ENCODE results near the gene ZSCAN23. TPM values are rescaled to one million over a fixed set of nuclear protein-coding genes. Genes with fewer than 3 reads are reported as not detected.

Gene ZSCAN23
- total and polyA plus RNA-seq, 9 of the 15 experiments (the other 6 are each of a cell fraction or from before 2014, with no cell fraction given), result 0.05 to 0.29 (median 0.21) TPM; not detected in 1

DNA sequence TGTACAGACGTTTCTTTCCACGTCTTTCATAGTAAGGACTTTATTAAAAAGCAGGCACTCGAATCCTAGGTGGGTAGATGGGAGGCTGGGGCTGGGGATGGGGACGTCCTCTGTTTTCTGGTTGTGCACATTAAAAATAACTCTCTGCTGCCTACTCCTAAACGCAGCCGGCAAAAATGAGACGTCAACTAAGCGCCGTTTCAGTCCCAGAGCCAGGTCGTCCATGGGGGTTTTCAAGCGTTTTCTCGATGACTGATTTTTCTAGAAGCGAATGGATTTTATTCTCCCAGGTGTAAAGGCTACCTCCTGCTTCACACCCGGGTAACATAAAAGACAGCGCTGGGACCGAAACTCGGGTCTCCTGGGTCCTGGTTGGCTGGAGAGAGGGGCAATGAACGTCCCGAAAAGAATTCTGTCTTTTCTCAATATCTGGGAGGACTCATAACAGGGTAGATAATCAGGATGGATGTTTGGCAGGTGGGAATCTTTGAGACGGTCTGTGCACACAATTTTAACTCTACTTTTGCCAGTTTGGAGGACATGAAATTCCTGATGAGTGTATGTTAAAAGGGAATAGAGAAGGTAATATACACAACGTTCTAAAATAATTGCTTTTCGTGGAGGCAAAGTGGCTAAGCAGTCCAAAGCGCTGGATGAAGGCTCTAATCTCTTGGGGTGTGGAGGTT is 47.1 kb upstream of the ZSCAN23 start (continued):
- TF ChIP-seq, protein P1, sequence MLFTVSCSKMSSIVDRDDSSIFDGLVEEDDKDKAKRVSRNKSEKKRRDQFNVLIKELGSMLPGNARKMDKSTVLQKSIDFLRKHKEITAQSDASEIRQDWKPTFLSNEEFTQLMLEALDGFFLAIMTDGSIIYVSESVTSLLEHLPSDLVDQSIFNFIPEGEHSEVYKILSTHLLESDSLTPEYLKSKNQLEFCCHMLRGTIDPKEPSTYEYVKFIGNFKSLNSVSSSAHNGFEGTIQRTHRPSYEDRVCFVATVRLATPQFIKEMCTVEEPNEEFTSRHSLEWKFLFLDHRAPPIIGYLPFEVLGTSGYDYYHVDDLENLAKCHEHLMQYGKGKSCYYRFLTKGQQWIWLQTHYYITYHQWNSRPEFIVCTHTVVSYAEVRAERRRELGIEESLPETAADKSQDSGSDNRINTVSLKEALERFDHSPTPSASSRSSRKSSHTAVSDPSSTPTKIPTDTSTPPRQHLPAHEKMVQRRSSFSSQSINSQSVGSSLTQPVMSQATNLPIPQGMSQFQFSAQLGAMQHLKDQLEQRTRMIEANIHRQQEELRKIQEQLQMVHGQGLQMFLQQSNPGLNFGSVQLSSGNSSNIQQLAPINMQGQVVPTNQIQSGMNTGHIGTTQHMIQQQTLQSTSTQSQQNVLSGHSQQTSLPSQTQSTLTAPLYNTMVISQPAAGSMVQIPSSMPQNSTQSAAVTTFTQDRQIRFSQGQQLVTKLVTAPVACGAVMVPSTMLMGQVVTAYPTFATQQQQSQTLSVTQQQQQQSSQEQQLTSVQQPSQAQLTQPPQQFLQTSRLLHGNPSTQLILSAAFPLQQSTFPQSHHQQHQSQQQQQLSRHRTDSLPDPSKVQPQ (CRISPR knock-in tag; IDR thresholded peaks at IDR 0.05; ENCODE audit: borderline replicate concordance), result no peak
- TF ChIP-seq HMGN3 (IDR thresholded peaks at IDR 0.05; ENCODE audit: borderline replicate concordance, extremely low read depth, insufficient read length, low read depth, low read length) (no peak), MIER1 (IDR thresholded peaks at IDR 0.05; ENCODE audit: low read depth) (no peak), ZNF347 (CRISPR knock-in tag; IDR thresholded peaks at IDR 0.05; ENCODE audit: low read depth) (no peak), MTF1 (CRISPR knock-in tag; IDR thresholded peaks at IDR 0.05; ENCODE audit: borderline replicate concordance) (no peak), LCOR (CRISPR knock-in tag; IDR thresholded peaks at IDR 0.05) (0 out of 2 replicates have a peak, but pooled peaks have one; percentile 15), RBM17 (IDR thresholded peaks at IDR 0.05; ENCODE audit: borderline replicate concordance, low read depth, low read length) (no peak), PTTG1 (tag; IDR thresholded peaks at IDR 0.05; ENCODE audit: low read depth) (no peak), L3MBTL2 (IDR thresholded peaks at IDR 0.05) (no peak), SREBF1 (IDR thresholded peaks at IDR 0.05; ENCODE audit: borderline replicate concordance, low read depth, low read length) (no peak), POLR2H (tag; IDR thresholded peaks at IDR 0.05; ENCODE audit: low read depth) (no peak), RHOXF2B (CRISPR knock-in tag; conservative IDR thresholded peaks at IDR 0.05) (0 out of 2 replicates have a peak, but pooled peaks have one; percentile 42), DPF2 (IDR thresholded peaks at IDR 0.05) (no peak)
- TF ChIP-seq, protein P2, sequence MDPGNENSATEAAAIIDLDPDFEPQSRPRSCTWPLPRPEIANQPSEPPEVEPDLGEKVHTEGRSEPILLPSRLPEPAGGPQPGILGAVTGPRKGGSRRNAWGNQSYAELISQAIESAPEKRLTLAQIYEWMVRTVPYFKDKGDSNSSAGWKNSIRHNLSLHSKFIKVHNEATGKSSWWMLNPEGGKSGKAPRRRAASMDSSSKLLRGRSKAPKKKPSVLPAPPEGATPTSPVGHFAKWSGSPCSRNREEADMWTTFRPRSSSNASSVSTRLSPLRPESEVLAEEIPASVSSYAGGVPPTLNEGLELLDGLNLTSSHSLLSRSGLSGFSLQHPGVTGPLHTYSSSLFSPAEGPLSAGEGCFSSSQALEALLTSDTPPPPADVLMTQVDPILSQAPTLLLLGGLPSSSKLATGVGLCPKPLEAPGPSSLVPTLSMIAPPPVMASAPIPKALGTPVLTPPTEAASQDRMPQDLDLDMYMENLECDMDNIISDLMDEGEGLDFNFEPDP (CRISPR knock-in tag; IDR thresholded peaks at IDR 0.05), result no peak
- TF ChIP-seq, protein P3, sequence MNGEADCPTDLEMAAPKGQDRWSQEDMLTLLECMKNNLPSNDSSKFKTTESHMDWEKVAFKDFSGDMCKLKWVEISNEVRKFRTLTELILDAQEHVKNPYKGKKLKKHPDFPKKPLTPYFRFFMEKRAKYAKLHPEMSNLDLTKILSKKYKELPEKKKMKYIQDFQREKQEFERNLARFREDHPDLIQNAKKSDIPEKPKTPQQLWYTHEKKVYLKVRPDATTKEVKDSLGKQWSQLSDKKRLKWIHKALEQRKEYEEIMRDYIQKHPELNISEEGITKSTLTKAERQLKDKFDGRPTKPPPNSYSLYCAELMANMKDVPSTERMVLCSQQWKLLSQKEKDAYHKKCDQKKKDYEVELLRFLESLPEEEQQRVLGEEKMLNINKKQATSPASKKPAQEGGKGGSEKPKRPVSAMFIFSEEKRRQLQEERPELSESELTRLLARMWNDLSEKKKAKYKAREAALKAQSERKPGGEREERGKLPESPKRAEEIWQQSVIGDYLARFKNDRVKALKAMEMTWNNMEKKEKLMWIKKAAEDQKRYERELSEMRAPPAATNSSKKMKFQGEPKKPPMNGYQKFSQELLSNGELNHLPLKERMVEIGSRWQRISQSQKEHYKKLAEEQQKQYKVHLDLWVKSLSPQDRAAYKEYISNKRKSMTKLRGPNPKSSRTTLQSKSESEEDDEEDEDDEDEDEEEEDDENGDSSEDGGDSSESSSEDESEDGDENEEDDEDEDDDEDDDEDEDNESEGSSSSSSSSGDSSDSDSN (IDR thresholded peaks at IDR 0.05; ENCODE audit: borderline replicate concordance in 1 of 2, low read depth in 2 of 2, low read length in 2 of 2), result 0 out of 4 replicates have a peak, but pooled peaks of 1 of the 2 experiments have one; percentile 19
- TF ChIP-seq, protein P4, sequence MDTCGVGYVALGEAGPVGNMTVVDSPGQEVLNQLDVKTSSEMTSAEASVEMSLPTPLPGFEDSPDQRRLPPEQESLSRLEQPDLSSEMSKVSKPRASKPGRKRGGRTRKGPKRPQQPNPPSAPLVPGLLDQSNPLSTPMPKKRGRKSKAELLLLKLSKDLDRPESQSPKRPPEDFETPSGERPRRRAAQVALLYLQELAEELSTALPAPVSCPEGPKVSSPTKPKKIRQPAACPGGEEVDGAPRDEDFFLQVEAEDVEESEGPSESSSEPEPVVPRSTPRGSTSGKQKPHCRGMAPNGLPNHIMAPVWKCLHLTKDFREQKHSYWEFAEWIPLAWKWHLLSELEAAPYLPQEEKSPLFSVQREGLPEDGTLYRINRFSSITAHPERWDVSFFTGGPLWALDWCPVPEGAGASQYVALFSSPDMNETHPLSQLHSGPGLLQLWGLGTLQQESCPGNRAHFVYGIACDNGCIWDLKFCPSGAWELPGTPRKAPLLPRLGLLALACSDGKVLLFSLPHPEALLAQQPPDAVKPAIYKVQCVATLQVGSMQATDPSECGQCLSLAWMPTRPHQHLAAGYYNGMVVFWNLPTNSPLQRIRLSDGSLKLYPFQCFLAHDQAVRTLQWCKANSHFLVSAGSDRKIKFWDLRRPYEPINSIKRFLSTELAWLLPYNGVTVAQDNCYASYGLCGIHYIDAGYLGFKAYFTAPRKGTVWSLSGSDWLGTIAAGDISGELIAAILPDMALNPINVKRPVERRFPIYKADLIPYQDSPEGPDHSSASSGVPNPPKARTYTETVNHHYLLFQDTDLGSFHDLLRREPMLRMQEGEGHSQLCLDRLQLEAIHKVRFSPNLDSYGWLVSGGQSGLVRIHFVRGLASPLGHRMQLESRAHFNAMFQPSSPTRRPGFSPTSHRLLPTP (IDR thresholded peaks at IDR 0.05; ENCODE audit: borderline replicate concordance, extremely low read depth, insufficient read length), result no peak
